ENCODE data around the gene AKR1C4. TPM values are rescaled to one million over a fixed set of nuclear protein-coding genes. Genes with fewer than 3 reads are reported as not detected.
"Not testable (repeated sequence)": the region's sequence is repeated elsewhere in the genome, so short reads cannot be mapped to it uniquely, and the experiment has no call there.

The AKR1C4 gene
- total and polyA plus RNA-seq, 2 donors from 2014 or later: not detected

- H3K9me3 ChIP-seq (ENCODE audit: control insufficient read depth in 2 of 3, insufficient read depth in 1 of 3, low read length in 3 of 3): no peaks in the 10 kb centered on the region
- intact Hi-C loops (cut with DNase I): no loop called here
- H3K9ac ChIP-seq (ENCODE audit: low read length in 3 of 3): no peak overlapping the region
- H3K36me3 ChIP-seq (ENCODE audit: control insufficient read depth in 2 of 3, insufficient read depth in 3 of 3, low read length in 3 of 3): no peaks in the 10 kb centered on the region
- TF ChIP-seq CTCF (IDR thresholded peaks at IDR 0.05; ENCODE audit: borderline replicate concordance, extremely low read depth, insufficient read depth): no peak
- no peak for FAIRE-seq
- peaks cover 0 to 7% (median 6%) of the 10 kb centered on the region in 3 donors for H3K4me1 ChIP-seq (ENCODE audit: control insufficient read depth in 2 of 3, insufficient read depth in 2 of 3, low read depth in 1 of 3, low read length in 3 of 3)
- DNase-seq: no peak
- no peaks in the 10 kb centered on the region for H3K27me3 ChIP-seq (ENCODE audit: control insufficient read depth, insufficient read depth, low read length)
- H3K27ac ChIP-seq (ENCODE audit: low read depth in 2 of 2, low read length in 2 of 2): no peak overlapping the region
- H3K4me3 ChIP-seq (ENCODE audit: low read length in 3 of 3): no peak overlapping the region
Observed at GRCh38 chr10:5254488-5254887, 57.9 kb downstream of the AKR1C4 start.

- H3K9ac ChIP-seq (ENCODE audit: low read length in 3 of 3); FAIRE-seq; H3K36me3 ChIP-seq (ENCODE audit: control insufficient read depth in 2 of 3, insufficient read depth in 3 of 3, low read length in 3 of 3); H3K4me1 ChIP-seq (ENCODE audit: control insufficient read depth in 2 of 3, insufficient read depth in 2 of 3, low read depth in 1 of 3, low read length in 3 of 3); H3K27ac ChIP-seq (ENCODE audit: low read depth in 2 of 2, low read length in 2 of 2); intact Hi-C loops (cut with DNase I); DNase-seq; H3K4me3 ChIP-seq (ENCODE audit: low read length in 3 of 3); H3K9me3 ChIP-seq (ENCODE audit: control insufficient read depth in 2 of 3, insufficient read depth in 1 of 3, low read length in 3 of 3); H3K27me3 ChIP-seq (ENCODE audit: control insufficient read depth, insufficient read depth, low read length): not testable (repeated sequence)
Observed at GRCh38 chr10:5257768-5258167, 61.1 kb downstream of the AKR1C4 start.

- Histone ChIP-seq H3K27me3 (ENCODE audit: control insufficient read depth, insufficient read depth, low read length) (no peaks in the 10 kb centered on the region), H3K9me3 (ENCODE audit: control insufficient read depth in 2 of 3, insufficient read depth in 1 of 3, low read length in 3 of 3) (peaks cover 0 to 3% (median 0%) of the 10 kb centered on the region in 3 donors), H3K27ac (ENCODE audit: low read depth in 2 of 2, low read length in 2 of 2) (no peak overlapping the region), H3K36me3 (ENCODE audit: control insufficient read depth in 2 of 3, insufficient read depth in 3 of 3, low read length in 3 of 3) (no peaks in the 10 kb centered on the region), H3K4me3 (ENCODE audit: low read length in 3 of 3) (no peak overlapping the region), H3K9ac (ENCODE audit: low read length in 3 of 3) (no peak overlapping the region), H3K4me1 (ENCODE audit: control insufficient read depth in 2 of 3, insufficient read depth in 2 of 3, low read depth in 1 of 3, low read length in 3 of 3) (no peaks in the 10 kb centered on the region)
- intact Hi-C loops (cut with DNase I): no loop called here
- DNase-seq: no peak
- no peak for FAIRE-seq
- no peak for TF ChIP-seq CTCF (IDR thresholded peaks at IDR 0.05; ENCODE audit: borderline replicate concordance, extremely low read depth, insufficient read depth)
Observed at GRCh38 chr10:5259132-5259951, 62.7 kb downstream of the AKR1C4 start.

GRCh38 chr10:5259952-5260578, 63.4 kb downstream of the AKR1C4 start:
- peaks cover 0 to 7% (median 0%) of the 10 kb centered on the region in 3 donors for H3K9me3 ChIP-seq (ENCODE audit: control insufficient read depth in 2 of 3, insufficient read depth in 1 of 3, low read length in 3 of 3)
- no peak for TF ChIP-seq CTCF (IDR thresholded peaks at IDR 0.05; ENCODE audit: borderline replicate concordance, extremely low read depth, insufficient read depth)
- no peak overlapping the region for H3K27ac ChIP-seq (ENCODE audit: low read depth in 2 of 2, low read length in 2 of 2)
- H3K9ac ChIP-seq (ENCODE audit: low read length in 3 of 3): no peak overlapping the region
- no peaks in the 10 kb centered on the region for H3K27me3 ChIP-seq (ENCODE audit: control insufficient read depth, insufficient read depth, low read length)
- no peaks in the 10 kb centered on the region for H3K4me1 ChIP-seq (ENCODE audit: control insufficient read depth in 2 of 3, insufficient read depth in 2 of 3, low read depth in 1 of 3, low read length in 3 of 3)
- intact Hi-C loops (cut with DNase I): no loop called here
- H3K4me3 ChIP-seq (ENCODE audit: low read length in 3 of 3): no peak overlapping the region
- no peaks in the 10 kb centered on the region for H3K36me3 ChIP-seq (ENCODE audit: control insufficient read depth in 2 of 3, insufficient read depth in 3 of 3, low read length in 3 of 3)
- DNase-seq (no peak), FAIRE-seq (no peak)
